PC-3 (cell line): ENCODE measurements around the gene PCBP3. TPM values are rescaled to one million over a fixed set of nuclear protein-coding genes. Genes with fewer than 3 reads are reported as not detected.

Experiments used
- ATAC-seq: fragments of 200-7000 bp; cut with Tn5 transposase; 2 replicates; pipeline ENCODE4 v1.9.1; 2020; ENCODE audit warnings: mild to moderate bottlenecking, moderate library complexity
- BruUV-seq: library from RNA; stranded (reverse); fragments of 400-500 nt; replicated peaks from 2 replicates; lab custom pipeline; 2021; lab: Mats Ljungman, UMichigan
- CTCF ChIA-PET: fragments of 300-600 bp; sonication (Branson Sonifier 250); formaldehyde crosslinking; loops from one replicate; lab custom pipeline; 2022; ENCODE audit warnings: antibody characterized with exemption; lab: Charles Lee
- POLR2A ChIA-PET: fragments of 300-600 bp; sonication (Branson Sonifier 250); formaldehyde crosslinking; loops from one replicate; lab custom pipeline; 2022; ENCODE audit warnings: antibody characterized with exemption; ENCODE audit not compliant: unreplicated experiment; lab: Charles Lee
- DNase-seq: peaks from one replicate; pipeline ENCODE4 v3.0.0-alpha.2; 2015
- H2AFZ ChIP-seq: fragments of 300-600 bp; sonication (generic); 2 replicates; pipeline ENCODE4 v1.6.0; 2016; ENCODE audit warnings: antibody characterized with exemption, low read length
- H3F3A ChIP-seq: fragments of 300-600 bp; sonication (generic); one replicate; pipeline ENCODE4 v1.6.0; 2017; ENCODE audit warnings: antibody characterized with exemption, low read length, control low read depth, mild to moderate bottlenecking; ENCODE audit not compliant: unreplicated experiment
- H3K27ac ChIP-seq: fragments of 300-600 bp; sonication (generic); 2 replicates; pipeline ENCODE4 v1.5.1; 2016; ENCODE audit warnings: mild to moderate bottlenecking, low read length
- H3K27me3 ChIP-seq: fragments of 300-600 bp; sonication (generic); 2 replicates; pipeline ENCODE4 v1.6.1; 2016; ENCODE audit warnings: low read length, mixed read lengths
- H3K36me3 ChIP-seq: fragments of 300-600 bp; sonication (generic); 2 replicates; pipeline ENCODE4 v1.6.1; 2016; ENCODE audit warnings: low read depth, mixed run types, low read length, mixed read lengths
- H3K4me1 ChIP-seq: fragments of 300-600 bp; sonication (generic); 2 replicates; pipeline ENCODE4 v1.5.1; 2016; ENCODE audit warnings: low read length; ENCODE audit not compliant: insufficient read depth
- H3K4me2 ChIP-seq: fragments of 300-600 bp; sonication (generic); 2 replicates; pipeline ENCODE4 v1.6.0; 2016; ENCODE audit warnings: low read length
- H3K4me3 ChIP-seq: fragments of 300-600 bp; sonication (generic); 2 replicates; pipeline ENCODE4 v1.5.1; 2016; ENCODE audit warnings: mild to moderate bottlenecking, low read length, mixed read lengths
- H3K79me2 ChIP-seq: fragments of 300-600 bp; sonication (generic); 2 replicates; pipeline ENCODE4 v1.6.1; 2017; ENCODE audit warnings: low read length, mixed read lengths
- H3K9ac ChIP-seq: fragments of 300-600 bp; sonication (generic); 2 replicates; pipeline ENCODE4 v1.6.0; 2016; ENCODE audit warnings: mild to moderate bottlenecking, low read length
- H3K9me2 ChIP-seq: fragments of 300-600 bp; sonication (generic); replicated peaks from 2 replicates; pipeline ENCODE4 v1.6.1; 2016; ENCODE audit warnings: mixed run types, low read length, mixed read lengths
- H3K9me3 ChIP-seq: fragments of 300-600 bp; sonication (generic); 2 replicates; pipeline ENCODE4 v1.6.1; 2016; ENCODE audit warnings: low read length, mixed read lengths
- H4K20me1 ChIP-seq: fragments of 300-600 bp; sonication (generic); 2 replicates; pipeline ENCODE4 v1.6.1; 2016; ENCODE audit warnings: low read length, mixed read lengths
- CTCF ChIP-seq: fragments of 300-600 bp; sonication (generic); conservative IDR thresholded peaks from 2 replicates; pipeline ENCODE4 v1.5.1; 2017; ENCODE audit warnings: antibody characterized with exemption, low read depth, mild to moderate bottlenecking, low read length
- EZH2 ChIP-seq: fragments of 300-600 bp; sonication (generic); IDR thresholded peaks from one replicate; pipeline ENCODE4 v1.6.1; 2017; ENCODE audit warnings: antibody characterized with exemption, mild to moderate bottlenecking, low read length; ENCODE audit not compliant: unreplicated experiment
- EZH2phosphoT487 ChIP-seq: fragments of 300-600 bp; sonication (generic); IDR thresholded peaks from 2 replicates; pipeline ENCODE4 v1.6.1; 2018; ENCODE audit warnings: mild to moderate bottlenecking, antibody characterized with exemption, low read length, borderline replicate concordance
- intact Hi-C: fragments of 100-400 bp; cut with micrococcal nuclease; formaldehyde crosslinking; loops from 2 replicates; pipeline ENCODE4 v1.9.0; 2023
- total RNA-seq: library from RNA; depleted of rRNA; stranded (reverse); fragments of >200 nt; gene quantifications from 2 replicates; pipeline ENCODE4 v1.2.3, GENCODE V29; 2014

The PCBP3 gene
- total RNA-seq, 1 experiment from 2014 or later, result 2.4 TPM

- H3K9me3 ChIP-seq, result no peaks in the 10 kb centered on the region
- H3K9ac ChIP-seq, result no peak overlapping the region
- DNase-seq, result no peak
- H3K4me1 ChIP-seq, result no peaks in the 10 kb centered on the region
- H2AFZ ChIP-seq, result no peak overlapping the region
- no peaks in the 10 kb centered on the region for H3K79me2 ChIP-seq
- CTCF ChIA-PET, result no interaction called here
- no peaks in the 10 kb centered on the region for H4K20me1 ChIP-seq
- H3K27me3 ChIP-seq, result no peaks in the 10 kb centered on the region
- no peaks in the 10 kb centered on the region for H3K36me3 ChIP-seq
- POLR2A ChIA-PET, result no interaction called here
- no peak overlapping the region for H3K27ac ChIP-seq
- no peak for ATAC-seq
- no peaks in the 10 kb centered on the region for H3K9me2 ChIP-seq
- no peak overlapping the region for H3K4me2 ChIP-seq
- no TSS peak for BruUV-seq
- TF ChIP-seq EZH2, result no peak
- TF ChIP-seq CTCF, result no peak
- TF ChIP-seq EZH2phosphoT487, result no peak
- H3K4me3 ChIP-seq, result no peak overlapping the region
- intact Hi-C loops, result no loop called here
- no peaks in the 10 kb centered on the region for H3F3A ChIP-seq
Measured at GRCh38 chr21:45855248-45855811, 211.8 kb downstream of the PCBP3 start.

GRCh38 chr21:45856442-45856841 is 212.9 kb downstream of the PCBP3 start:
- intact Hi-C loops, result no loop called here

More at GRCh38 chr21:45856442-45856841, 212.9 kb downstream of the PCBP3 start:
- Histone ChIP-seq H3K9me2 (no peaks in the 10 kb centered on the region), H3K36me3 (no peaks in the 10 kb centered on the region), H3K27me3 (no peaks in the 10 kb centered on the region), H3K4me1 (no peaks in the 10 kb centered on the region), H3K4me3 (no peak overlapping the region), H3F3A (no peaks in the 10 kb centered on the region), H3K9ac (no peak overlapping the region), H3K4me2 (no peak overlapping the region), H3K27ac (no peak overlapping the region), H3K79me2 (no peaks in the 10 kb centered on the region), H4K20me1 (no peaks in the 10 kb centered on the region), H3K9me3 (no peaks in the 10 kb centered on the region), H2AFZ (no peak overlapping the region)
- no TSS peak for BruUV-seq
- no peak for TF ChIP-seq EZH2
- TF ChIP-seq CTCF, result no peak
- no peak for TF ChIP-seq EZH2phosphoT487
- ChIA-PET CTCF (no interaction called here), POLR2A (no interaction called here)
- DNase-seq (no peak), ATAC-seq (no peak)
